Measurements from ENCODE around the gene RSAD1. TPM values are rescaled to one million over a fixed set of nuclear protein-coding genes. Genes with fewer than 3 reads are reported as not detected.

The RSAD1 gene
- total and polyA plus RNA-seq, 10 of the 15 experiments (the other 5 are each of a cell fraction or from before 2014, with no cell fraction given): 2.5 to 28.1 (median 22.6) TPM

- intact Hi-C loops (cut with micrococcal nuclease; ENCODE audit: unreplicated experiment) (loop anchor here (1.0 to 5.0 kb wide), 2 partner anchors 81 to 131 kb away; partner anchors contain the start of genes LRRC59 and XYLT2), in situ Hi-C loops (cut with MboI) (no loop called here)
- DNase-seq (ENCODE audit: low read depth, low spot score) (no peak), FAIRE-seq (no peak), ATAC-seq (no peak)
- ChIA-PET SMC1A (ENCODE audit: uncharacterized antibody, unreplicated experiment) (interaction anchor here (1.7 kb wide), 1 partner anchor 80 kb away, joined by 11 read pairs; the partner anchor contains the start of gene LRRC59), POLR2A (interaction anchor here (0.6 to 1.9 kb wide), 3 partner anchors 14 to 208 kb away, joined by 4 to 7 read pairs (median 6); partner anchors contain the start of gene LRRC59), RAD21 (ENCODE audit: unreplicated experiment) (interaction anchor here (0.6 to 2.4 kb wide), 5 partner anchors 52 to 883 kb away, joined by 3 to 17 read pairs (median 4); partner anchors contain the start of genes ACSF2 and LRRC59), CTCF (interaction anchor here (0.6 to 2.4 kb wide), 10 partner anchors 14 to 276 kb away, joined by 3 to 36 read pairs (median 5); partner anchors contain the start of gene LRRC59)
- no TSS peak for BruUV-seq (replicated peaks)
- Histone ChIP-seq H3K4me1 (ENCODE audit: control insufficient read depth, insufficient read depth, low read length) (no peaks in the 10 kb centered on the region), H3K9ac (ENCODE audit: control insufficient read depth, insufficient read depth, low read length) (peak overlapping the region; percentile 42), H2AFZ (ENCODE audit: control insufficient read depth, low read depth, low read length) (peak overlapping the region; percentile 41), H3K4me2 (ENCODE audit: control insufficient read depth, insufficient read depth) (peak overlapping the region; percentile 70), H3K79me2 (ENCODE audit: control insufficient read depth, insufficient read depth, low read length) (no peaks in the 10 kb centered on the region), H3K27me3 (replicated peaks in 1 of 2; ENCODE audit: control insufficient read depth in 2 of 2, insufficient read depth in 2 of 2, low read length in 1 of 2) (no peaks in the 10 kb centered on the region), H3K9me3 (replicated peaks; ENCODE audit: control insufficient read depth, insufficient read depth, low read length) (no peaks in the 10 kb centered on the region), H3K36me3 (ENCODE audit: control insufficient read depth in 2 of 2, insufficient read depth in 2 of 2, low read length in 1 of 2) (no peaks in the 10 kb centered on the region), H4K20me1 (ENCODE audit: control insufficient read depth, insufficient read depth) (no peaks in the 10 kb centered on the region), H3K4me3 (peak overlapping the region; percentile 54), H3K27ac (ENCODE audit: control insufficient read depth, insufficient read depth) (peak overlapping the region; percentile 7; the same call in 1 of the 2 replicates)
- 79% methylated on average over 7 of the region's 7 CpGs for WGBS (ENCODE audit: insufficient coverage, insufficient replicate concordance, low lambda C conversion rate, missing lambda C conversion rate)
- TF ChIP-seq GATAD2B (conservative IDR thresholded peaks at IDR 0.05; ENCODE audit: low read depth) (no peak), RCOR1 (conservative IDR thresholded peaks at IDR 0.05; ENCODE audit: low read depth, low read length) (no peak), MEF2A (IDR thresholded peaks at IDR 0.05; ENCODE audit: insufficient read depth, low read depth, low read length) (no peak), RUNX3 (IDR thresholded peaks at IDR 0.05; ENCODE audit: low read length) (no peak), CREB1 (IDR thresholded peaks at IDR 0.05; ENCODE audit: low read depth) (no peak), CEBPZ (IDR thresholded peaks at IDR 0.05; ENCODE audit: low read depth, low read length) (no peak), ETV6 (conservative IDR thresholded peaks at IDR 0.05 in 1 of 2, IDR thresholded peaks at IDR 0.05 in 1 of 2; ENCODE audit: borderline replicate concordance in 1 of 2, low read depth in 1 of 2) (no peak), ATF7 (IDR thresholded peaks at IDR 0.05; ENCODE audit: low read depth) (no peak), TARDBP (IDR thresholded peaks at IDR 0.05; ENCODE audit: borderline replicate concordance) (no peak)
- TF ChIP-seq, protein P1, sequence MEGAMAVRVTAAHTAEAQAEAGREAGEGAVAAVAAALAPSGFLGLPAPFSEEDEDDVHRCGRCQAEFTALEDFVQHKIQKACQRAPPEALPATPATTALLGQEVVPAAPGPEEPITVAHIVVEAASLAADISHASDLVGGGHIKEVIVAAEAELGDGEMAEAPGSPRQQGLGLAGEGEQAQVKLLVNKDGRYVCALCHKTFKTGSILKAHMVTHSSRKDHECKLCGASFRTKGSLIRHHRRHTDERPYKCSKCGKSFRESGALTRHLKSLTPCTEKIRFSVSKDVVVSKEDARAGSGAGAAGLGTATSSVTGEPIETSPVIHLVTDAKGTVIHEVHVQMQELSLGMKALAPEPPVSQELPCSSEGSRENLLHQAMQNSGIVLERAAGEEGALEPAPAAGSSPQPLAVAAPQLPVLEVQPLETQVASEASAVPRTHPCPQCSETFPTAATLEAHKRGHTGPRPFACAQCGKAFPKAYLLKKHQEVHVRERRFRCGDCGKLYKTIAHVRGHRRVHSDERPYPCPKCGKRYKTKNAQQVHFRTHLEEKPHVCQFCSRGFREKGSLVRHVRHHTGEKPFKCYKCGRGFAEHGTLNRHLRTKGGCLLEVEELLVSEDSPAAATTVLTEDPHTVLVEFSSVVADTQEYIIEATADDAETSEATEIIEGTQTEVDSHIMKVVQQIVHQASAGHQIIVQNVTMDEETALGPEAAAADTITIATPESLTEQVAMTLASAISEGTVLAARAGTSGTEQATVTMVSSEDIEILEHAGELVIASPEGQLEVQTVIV (IDR thresholded peaks at IDR 0.05; ENCODE audit: borderline replicate concordance, partially characterized antibody): no peak
- TF ChIP-seq, protein P2, sequence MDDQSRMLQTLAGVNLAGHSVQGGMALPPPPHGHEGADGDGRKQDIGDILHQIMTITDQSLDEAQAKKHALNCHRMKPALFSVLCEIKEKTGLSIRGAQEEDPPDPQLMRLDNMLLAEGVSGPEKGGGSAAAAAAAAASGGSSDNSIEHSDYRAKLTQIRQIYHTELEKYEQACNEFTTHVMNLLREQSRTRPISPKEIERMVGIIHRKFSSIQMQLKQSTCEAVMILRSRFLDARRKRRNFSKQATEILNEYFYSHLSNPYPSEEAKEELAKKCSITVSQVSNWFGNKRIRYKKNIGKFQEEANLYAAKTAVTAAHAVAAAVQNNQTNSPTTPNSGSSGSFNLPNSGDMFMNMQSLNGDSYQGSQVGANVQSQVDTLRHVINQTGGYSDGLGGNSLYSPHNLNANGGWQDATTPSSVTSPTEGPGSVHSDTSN (IDR thresholded peaks at IDR 0.05; ENCODE audit: insufficient replicate concordance, low read depth, low read length): no peak
Measured at GRCh38 chr17:50477976-50478375, 684 bp upstream of the RSAD1 start.

All from GM12878 (cell line).